Measurements from ENCODE around the gene OR10H1. TPM values are rescaled to one million over a fixed set of nuclear protein-coding genes. Genes with fewer than 3 reads are reported as not detected.
A peak's percentile ranks its signal among the peaks of the same experiment; 100 is the strongest.
"Not testable (repeated sequence)": the region's sequence is repeated elsewhere in the genome, so short reads cannot be mapped to it uniquely, and the experiment has no call there.

Gene OR10H1
- total RNA-seq, 1 donor from 2014 or later: not detected

DNA sequence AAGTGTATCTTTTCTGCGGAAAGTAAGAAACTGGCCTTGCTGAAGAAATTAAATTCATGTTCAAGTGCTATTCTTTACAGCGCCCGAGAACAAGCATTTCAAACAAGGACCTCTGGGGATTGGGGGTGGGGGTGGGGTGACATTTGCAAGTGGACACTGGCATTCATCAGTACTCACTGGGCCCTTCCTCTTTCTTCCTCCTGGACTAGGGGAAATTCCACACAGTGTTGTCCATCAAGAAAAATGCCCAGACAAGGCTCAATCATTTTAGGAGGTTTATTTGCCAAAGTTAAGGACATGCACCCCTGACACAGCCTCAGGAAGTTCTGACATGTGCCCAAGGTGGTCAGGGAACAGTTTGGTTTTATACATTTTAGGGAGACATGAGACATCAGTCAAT lies 22.9 kb upstream of the OR10H1 start:
- H3K4me3 ChIP-seq (ENCODE audit: low read depth, low read length): no peak overlapping the region
- FAIRE-seq (no peak), DNase-seq (ENCODE audit: low read depth) (no peak)
- no peaks in the 10 kb centered on the region for H3K27me3 ChIP-seq (ENCODE audit: control insufficient read depth, insufficient read depth, low read length)
- no peaks in the 10 kb centered on the region for H3K36me3 ChIP-seq (ENCODE audit: control insufficient read depth, insufficient read depth, low read length)
- TF ChIP-seq, protein P1, sequence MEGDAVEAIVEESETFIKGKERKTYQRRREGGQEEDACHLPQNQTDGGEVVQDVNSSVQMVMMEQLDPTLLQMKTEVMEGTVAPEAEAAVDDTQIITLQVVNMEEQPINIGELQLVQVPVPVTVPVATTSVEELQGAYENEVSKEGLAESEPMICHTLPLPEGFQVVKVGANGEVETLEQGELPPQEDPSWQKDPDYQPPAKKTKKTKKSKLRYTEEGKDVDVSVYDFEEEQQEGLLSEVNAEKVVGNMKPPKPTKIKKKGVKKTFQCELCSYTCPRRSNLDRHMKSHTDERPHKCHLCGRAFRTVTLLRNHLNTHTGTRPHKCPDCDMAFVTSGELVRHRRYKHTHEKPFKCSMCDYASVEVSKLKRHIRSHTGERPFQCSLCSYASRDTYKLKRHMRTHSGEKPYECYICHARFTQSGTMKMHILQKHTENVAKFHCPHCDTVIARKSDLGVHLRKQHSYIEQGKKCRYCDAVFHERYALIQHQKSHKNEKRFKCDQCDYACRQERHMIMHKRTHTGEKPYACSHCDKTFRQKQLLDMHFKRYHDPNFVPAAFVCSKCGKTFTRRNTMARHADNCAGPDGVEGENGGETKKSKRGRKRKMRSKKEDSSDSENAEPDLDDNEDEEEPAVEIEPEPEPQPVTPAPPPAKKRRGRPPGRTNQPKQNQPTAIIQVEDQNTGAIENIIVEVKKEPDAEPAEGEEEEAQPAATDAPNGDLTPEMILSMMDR (IDR thresholded peaks at IDR 0.05; ENCODE audit: insufficient read depth, low read length, severe bottlenecking): no peak

DNA sequence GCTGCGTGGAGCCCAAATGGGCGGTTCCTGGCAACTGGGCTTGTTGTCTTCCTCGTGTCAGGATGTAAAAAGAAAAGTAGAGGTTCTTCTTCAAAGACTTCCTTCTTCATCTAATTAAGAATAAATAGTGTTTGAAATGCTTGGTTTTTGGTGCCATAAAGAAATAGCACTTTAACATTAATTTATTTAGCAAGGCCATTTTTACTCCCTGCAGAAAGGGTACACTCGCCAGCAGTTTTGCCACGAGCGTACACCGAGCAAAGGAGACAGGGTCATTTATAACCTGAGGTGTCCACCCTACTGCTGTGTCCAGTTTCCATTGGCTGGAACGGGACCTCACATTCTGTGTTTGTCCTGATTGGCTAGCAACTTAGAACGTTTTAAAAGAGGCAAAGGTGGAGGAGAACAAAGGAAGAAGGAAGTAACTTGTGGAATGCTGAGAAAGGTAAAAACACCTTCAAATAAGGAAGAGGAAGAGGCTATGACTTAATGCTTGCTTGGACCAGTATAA lies 21.8 kb upstream of the OR10H1 start:
- FAIRE-seq (no peak), DNase-seq (ENCODE audit: low read depth) (peak; percentile 86)
- peak overlapping the region; percentile 68 for H3K4me3 ChIP-seq (ENCODE audit: low read depth, low read length)
- no peaks in the 10 kb centered on the region for H3K36me3 ChIP-seq (ENCODE audit: control insufficient read depth, insufficient read depth, low read length)
- H3K27me3 ChIP-seq (ENCODE audit: control insufficient read depth, insufficient read depth, low read length): no peaks in the 10 kb centered on the region
- TF ChIP-seq, protein P1 (IDR thresholded peaks at IDR 0.05; ENCODE audit: insufficient read depth, low read length, severe bottlenecking): no peak

DNA sequence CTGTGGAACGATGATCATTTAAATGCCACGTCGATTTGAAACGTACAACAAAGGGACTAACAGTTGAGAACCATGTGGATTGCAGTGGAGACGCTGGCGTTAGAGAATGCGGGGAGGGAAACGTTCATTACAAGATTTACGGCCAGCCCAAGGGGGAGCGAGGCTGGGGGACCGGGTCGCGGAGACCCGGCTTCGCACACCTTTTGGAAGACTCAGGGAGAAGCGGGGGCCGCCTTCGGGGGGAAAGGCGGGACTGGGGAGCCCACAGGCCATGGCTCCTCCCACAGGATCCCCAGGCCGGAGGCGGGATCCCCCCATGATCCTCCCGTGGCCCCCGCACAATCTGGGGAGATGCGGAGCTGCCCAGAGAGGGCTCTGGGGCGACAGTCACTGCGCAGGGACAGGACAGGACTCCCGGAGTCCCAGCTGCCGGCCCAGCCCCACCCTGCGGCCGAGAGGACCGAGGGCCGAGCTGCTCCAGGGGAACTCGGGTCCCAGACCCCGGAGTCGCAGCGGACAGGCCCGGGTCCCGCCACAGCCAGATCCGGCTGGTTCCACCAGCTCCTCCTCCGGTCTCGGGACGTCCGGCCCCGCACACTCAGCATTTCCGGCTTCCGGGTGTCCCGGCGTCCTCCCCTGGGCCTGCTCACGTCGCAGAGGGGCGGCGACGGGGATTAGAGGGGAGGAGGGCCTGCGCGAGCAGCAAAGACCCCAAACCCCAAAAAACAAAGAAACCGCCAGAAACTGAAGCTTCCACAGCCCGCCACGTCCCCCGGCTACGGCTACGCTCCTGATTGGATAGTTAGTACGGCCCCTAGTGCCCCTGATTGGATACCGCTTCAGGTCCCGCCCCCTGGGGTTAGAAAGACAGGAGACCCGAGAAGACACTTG lies 21.1 kb upstream of the OR10H1 start:
- no peaks in the 10 kb centered on the region for H3K27me3 ChIP-seq (ENCODE audit: control insufficient read depth, insufficient read depth, low read length)
- TF ChIP-seq, protein P1 (IDR thresholded peaks at IDR 0.05; ENCODE audit: insufficient read depth, low read length, severe bottlenecking): no peak
- H3K4me3 ChIP-seq (ENCODE audit: low read depth, low read length): peak overlapping the region; percentile 68
- DNase-seq (ENCODE audit: low read depth) (peak; percentile 85), FAIRE-seq (no peak)
- H3K36me3 ChIP-seq (ENCODE audit: control insufficient read depth, insufficient read depth, low read length): no peaks in the 10 kb centered on the region

DNA sequence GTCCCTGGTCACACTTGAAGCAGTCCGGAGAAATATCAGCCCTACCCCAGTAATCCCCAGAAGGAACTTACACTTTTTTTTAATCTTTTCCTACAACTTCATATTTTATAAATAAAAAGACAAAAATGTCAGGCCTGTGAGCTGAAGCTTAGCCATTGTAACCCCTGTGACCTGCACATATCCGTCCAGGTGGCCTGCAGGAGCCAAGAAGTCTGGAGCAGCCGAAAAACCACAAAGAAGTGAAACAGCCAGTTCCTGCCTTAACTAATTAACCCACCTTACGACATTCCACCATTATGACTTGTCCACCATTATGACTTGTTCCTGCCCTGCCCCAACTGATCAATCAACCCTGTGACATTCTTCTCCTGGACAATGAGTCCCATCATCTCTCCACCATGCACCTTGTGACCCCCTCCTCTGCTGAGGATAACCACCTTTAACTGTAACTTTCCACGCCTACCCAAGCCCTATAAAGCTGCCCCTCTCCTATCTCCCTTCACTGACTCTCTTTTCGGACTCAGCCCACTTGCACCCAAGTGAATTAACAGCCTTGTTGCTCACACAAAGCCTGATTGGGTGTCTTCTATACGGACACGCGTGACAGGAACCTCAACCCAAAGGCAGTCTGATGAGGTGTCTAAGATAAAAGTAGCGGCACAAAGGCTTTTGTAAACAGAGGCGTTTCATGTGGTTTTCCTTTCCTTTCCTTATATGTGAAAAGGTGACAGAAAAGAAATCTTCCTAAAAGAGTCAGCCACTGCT lies 20.3 kb upstream of the OR10H1 start:
- H3K4me3 ChIP-seq (ENCODE audit: low read depth, low read length): peak overlapping the region; percentile 68
- H3K36me3 ChIP-seq (ENCODE audit: control insufficient read depth, insufficient read depth, low read length); FAIRE-seq; H3K27me3 ChIP-seq (ENCODE audit: control insufficient read depth, insufficient read depth, low read length): not testable (repeated sequence)
- peak; percentile 69 for DNase-seq (ENCODE audit: low read depth)

DNA sequence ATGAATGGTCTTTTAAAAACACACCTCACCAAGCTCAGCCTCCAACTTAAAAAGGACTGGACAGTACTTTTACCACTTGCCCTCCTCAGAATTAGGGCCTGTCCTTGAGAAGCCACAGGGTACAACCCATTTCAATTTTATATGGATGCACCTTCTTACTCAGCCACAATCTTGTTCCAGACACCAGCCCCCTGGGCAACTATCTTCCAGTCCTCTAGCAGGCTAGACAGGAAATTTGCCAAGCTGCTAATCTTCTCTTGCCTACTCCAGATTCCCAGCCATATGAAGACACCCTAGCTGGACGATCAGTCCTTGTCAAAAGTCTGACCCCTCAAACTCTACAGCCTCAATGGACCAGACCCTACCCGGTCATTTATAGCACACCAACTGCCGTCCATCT lies 18.8 kb upstream of the OR10H1 start:
- FAIRE-seq; H3K27me3 ChIP-seq (ENCODE audit: control insufficient read depth, insufficient read depth, low read length); DNase-seq (ENCODE audit: low read depth); H3K4me3 ChIP-seq (ENCODE audit: low read depth, low read length); H3K36me3 ChIP-seq (ENCODE audit: control insufficient read depth, insufficient read depth, low read length): not testable (repeated sequence)

DNA sequence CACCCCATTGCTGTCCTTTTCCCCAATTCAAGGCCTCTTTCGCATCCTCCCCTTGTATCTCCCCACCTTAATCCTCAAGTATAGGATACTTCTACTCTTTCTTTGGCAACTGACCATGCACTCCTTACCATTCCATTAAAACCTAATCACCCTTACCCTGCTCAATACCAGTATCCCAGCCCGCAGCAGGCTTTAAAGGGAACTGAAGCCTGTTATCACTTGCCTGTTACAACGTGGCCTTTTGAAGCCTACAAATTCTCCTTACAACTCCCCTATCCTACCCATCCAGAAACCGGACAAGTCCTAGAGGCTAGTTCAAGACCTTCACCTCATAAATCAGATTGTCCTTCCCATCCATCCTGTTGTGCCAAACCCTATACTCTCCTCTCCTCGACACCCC lies 16.2 kb upstream of the OR10H1 start:
- TF ChIP-seq, protein P1 (IDR thresholded peaks at IDR 0.05; ENCODE audit: insufficient read depth, low read length, severe bottlenecking): no peak
- Histone ChIP-seq H3K4me3 (ENCODE audit: low read depth, low read length) (no peak overlapping the region), H3K27me3 (ENCODE audit: control insufficient read depth, insufficient read depth, low read length) (no peaks in the 10 kb centered on the region), H3K36me3 (ENCODE audit: control insufficient read depth, insufficient read depth, low read length) (no peaks in the 10 kb centered on the region)
- no peak for FAIRE-seq
- DNase-seq (ENCODE audit: low read depth): no peak

Measured in bronchial epithelial cell (primary cell).